Measurements from ENCODE around the gene FIBP.

FIBP gene

GRCh38 chr11:65870706-65871681 lies 17.3 kb downstream of the FIBP start:
- DNase-seq (ENCODE audit: low spot score) = no peak

GRCh38 chr11:65870307-65870658 lies 18.0 kb downstream of the FIBP start:
- DNase-seq (ENCODE audit: low spot score) = no peak

GRCh38 chr11:65869643-65870306 lies 18.5 kb downstream of the FIBP start:
- DNase-seq (ENCODE audit: low spot score) = no peak

GRCh38 chr11:65868907-65869306 lies 19.4 kb downstream of the FIBP start:
- no peak for DNase-seq (ENCODE audit: low spot score)

GRCh38 chr11:65868076-65868667 lies 20.1 kb downstream of the FIBP start:
- DNase-seq (ENCODE audit: low spot score) = no peak

GRCh38 chr11:65867284-65868071 lies 20.8 kb downstream of the FIBP start:
- no peak for DNase-seq (ENCODE audit: low spot score)

- no peak for DNase-seq (ENCODE audit: low spot score)
Observed at GRCh38 chr11:65866509-65867283, 21.6 kb downstream of the FIBP start.

GRCh38 chr11:65865550-65866172 lies 22.6 kb downstream of the FIBP start:
- no peak for DNase-seq (ENCODE audit: low spot score)

- no peak for DNase-seq (ENCODE audit: low spot score)
Observed at GRCh38 chr11:65864706-65865471, 23.4 kb downstream of the FIBP start.

- DNase-seq (ENCODE audit: low spot score) = no peak
Observed at GRCh38 chr11:65863889-65864705, 24.2 kb downstream of the FIBP start.

GRCh38 chr11:65862941-65863888 lies 25.1 kb downstream of the FIBP start:
- DNase-seq (ENCODE audit: low spot score) = no peak

GRCh38 chr11:65862191-65862735 lies 26.0 kb downstream of the FIBP start:
- no peak for DNase-seq (ENCODE audit: low spot score)

GRCh38 chr11:65861533-65862183 lies 26.6 kb downstream of the FIBP start:
- no peak for DNase-seq (ENCODE audit: low spot score)

GRCh38 chr11:65861165-65861505 lies 27.1 kb downstream of the FIBP start:
- no peak for DNase-seq (ENCODE audit: low spot score)

- peak; percentile 99 for DNase-seq (ENCODE audit: low spot score)
Observed at GRCh38 chr11:65860278-65861164, 27.8 kb downstream of the FIBP start, which contains the start of gene MUS81. Gene MUS81 (plus strand): TSS chr11:65860433. CDS start chr11:65860754, 321 bp downstream.

GRCh38 chr11:65859812-65860277 lies 28.4 kb downstream of the FIBP start:
- no peak for DNase-seq (ENCODE audit: low spot score)
